GM18520 (cell line): ENCODE measurements around the gene RAD51B.
A peak's percentile ranks its signal among the peaks of the same experiment; 100 is the strongest.
"Not testable (repeated sequence)": the region's sequence is repeated elsewhere in the genome, so short reads cannot be mapped to it uniquely, and the experiment has no call there.

ENCODE experiments used
- ATAC-seq: cut with Tn5 transposase; IDR thresholded peaks from one replicate; pipeline ENCODE4 v1.9.1; 2021; ENCODE audit not compliant: unreplicated experiment

The RAD51B gene

DNA sequence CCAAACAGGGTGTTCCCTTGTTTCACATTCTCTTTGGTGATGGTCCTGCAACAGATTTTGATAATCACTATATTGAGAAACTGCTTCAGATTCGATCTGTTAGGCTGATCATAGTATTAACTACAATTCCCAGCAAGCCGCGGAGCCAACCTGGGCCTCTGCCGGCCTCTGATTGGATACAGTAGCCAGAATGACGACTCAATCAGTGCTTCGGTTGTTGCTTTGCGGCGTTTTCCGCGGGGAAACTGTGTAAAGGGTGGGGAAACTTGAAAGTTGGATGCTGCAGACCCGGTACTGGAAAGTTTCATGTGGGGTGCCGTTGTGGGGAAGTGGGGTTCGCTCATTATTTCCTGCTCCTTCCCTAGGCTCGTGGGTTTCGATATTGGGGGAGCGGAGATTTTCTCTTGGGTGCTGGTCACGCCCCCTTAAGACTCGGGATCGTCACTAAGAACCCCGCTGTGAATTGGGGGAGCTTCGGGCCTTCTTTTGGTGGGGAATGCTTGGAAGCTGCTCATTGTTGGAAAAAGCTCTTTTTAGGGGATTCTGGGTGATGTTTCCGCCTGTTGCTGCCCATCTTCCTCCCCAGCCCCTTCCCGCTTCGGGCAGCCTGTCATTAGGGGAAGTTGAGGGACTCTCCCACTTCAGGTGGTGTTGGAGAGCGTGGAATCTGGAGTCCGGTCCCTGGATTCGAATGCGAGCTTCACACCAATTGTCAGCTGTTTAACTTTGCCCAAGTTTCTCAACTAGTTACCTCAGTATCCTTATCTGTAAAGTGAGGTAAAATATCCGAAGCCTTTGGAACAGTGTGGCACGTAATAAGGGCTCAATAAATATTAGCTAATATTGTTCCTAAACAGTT is at the start of gene RAD51B:
RAD51B (plus strand) TSS at position 217 of the 859 bp plus-strand sequence.
- peak; percentile 46 for ATAC-seq

DNA sequence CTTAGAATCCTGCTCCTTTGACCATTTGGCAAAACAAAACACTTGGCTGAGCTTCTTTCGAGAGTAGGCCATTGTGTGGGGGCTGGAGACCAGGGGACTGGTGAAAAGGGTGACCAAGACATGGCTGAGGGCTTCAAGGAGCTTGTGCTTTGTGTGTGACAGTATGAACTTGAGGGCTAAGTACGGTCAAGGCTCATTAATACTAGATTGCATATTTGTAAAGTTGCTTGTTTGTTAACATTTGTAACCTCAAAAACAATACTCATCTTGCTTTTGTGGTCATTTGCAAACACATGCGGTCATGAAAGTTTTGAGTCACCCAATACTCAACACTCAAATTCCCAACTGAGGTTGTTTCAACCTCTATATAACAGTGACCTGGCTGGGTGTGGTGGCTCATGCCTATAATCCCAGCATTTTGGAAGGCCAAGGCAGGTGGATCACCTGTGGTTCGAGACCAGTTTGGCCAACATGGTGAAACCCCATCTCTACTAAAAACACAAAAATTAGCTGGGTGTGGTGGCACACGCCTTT is 45.7 kb upstream of the RAD51B start:
- ATAC-seq, result no peak

DNA sequence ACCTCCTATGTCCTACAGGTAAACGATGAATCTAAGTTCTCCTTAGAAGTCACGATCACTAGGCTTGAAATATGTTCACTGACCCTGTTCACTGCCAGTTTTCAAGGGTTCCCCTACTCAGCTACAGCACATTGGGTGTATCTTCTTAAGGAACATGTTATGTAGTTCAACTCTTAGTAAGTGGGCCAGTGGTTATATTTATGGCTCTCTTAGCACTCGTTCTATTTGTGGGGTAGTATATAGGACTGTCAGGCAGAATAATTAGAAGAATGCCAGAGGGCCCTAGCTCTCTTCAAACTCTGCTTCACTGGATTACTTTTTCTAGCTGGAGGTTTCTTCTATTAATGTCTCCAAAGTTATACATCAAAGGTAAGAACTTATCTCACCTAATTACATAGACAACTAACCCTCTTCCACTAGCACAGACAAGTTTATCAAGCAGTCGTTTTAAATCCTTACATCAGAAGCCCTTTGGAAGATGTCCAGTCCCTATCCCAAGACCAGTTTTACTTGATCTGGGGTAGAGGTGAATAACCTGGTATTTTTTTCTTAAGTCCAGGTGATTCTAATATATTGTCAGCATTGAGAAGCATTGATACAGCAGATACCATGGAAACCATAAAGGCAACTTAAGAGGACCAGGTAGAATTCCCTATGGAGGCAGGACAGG is 42.8 kb upstream of the RAD51B start:
- no peak for ATAC-seq

DNA sequence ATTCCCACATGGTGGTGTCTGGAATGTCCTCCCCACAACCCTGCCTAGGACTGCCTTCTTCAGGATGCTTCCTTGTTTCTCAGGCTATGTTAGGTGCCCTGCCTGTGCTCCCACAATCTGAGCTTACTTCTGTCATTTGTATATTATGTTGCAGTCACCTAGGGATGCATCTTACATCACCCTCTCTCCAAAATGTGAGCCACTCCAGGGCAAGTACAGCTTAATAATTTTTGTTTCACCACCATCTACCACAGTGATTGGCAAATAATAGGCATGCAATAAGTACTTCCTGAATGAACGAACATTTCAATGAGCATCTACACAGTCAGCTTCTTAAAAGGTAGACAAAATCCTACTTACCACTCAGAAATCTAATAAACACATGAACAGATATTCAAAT is 40.8 kb upstream of the RAD51B start:
- ATAC-seq, result no peak

DNA sequence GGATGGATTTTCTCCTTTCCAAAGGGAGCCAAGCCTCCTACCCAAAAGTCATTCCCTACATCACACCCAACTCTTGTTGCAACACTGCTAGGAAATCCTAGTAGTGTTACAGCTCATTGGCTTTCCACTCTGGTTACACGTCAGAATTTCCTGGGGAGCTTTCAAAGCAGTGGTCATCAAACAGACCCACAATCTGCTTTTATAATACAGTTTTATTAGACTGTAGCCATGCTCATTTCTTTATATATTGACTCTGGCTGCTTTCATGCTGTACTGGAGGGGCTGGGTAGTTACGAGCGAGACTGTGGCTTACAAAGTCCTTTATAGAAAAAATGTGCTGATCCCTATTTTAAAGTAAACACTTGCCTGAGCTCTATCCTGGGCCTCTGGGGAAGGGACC is 37.5 kb upstream of the RAD51B start:
- no peak for ATAC-seq

DNA sequence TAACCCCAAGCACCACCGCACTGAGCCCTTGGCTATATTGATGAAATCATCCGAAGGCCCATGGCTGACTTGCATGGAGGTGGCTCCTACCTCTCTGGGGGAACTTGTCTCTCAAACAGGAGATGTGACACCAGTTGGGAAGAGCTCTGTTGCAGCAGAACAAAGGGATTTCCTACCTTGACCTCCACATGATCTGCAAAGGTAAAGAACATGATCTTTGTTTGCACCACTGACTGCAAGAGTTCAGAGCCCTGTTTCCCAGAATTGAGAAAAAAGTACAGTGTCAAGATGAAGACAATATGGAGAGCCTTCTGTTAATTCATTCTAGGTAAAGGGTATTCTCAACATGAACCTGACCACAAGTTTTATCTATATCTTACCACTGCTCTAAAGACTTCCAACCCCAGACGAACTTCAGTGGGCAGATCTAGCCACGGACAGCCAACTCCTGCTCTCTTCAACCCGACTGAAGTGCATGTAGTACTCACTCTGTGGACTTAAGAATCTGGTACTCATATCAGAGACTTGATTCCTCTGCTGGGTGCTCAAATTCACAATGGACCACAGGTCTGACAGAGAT is 35.2 kb upstream of the RAD51B start:
- ATAC-seq, result no peak

DNA sequence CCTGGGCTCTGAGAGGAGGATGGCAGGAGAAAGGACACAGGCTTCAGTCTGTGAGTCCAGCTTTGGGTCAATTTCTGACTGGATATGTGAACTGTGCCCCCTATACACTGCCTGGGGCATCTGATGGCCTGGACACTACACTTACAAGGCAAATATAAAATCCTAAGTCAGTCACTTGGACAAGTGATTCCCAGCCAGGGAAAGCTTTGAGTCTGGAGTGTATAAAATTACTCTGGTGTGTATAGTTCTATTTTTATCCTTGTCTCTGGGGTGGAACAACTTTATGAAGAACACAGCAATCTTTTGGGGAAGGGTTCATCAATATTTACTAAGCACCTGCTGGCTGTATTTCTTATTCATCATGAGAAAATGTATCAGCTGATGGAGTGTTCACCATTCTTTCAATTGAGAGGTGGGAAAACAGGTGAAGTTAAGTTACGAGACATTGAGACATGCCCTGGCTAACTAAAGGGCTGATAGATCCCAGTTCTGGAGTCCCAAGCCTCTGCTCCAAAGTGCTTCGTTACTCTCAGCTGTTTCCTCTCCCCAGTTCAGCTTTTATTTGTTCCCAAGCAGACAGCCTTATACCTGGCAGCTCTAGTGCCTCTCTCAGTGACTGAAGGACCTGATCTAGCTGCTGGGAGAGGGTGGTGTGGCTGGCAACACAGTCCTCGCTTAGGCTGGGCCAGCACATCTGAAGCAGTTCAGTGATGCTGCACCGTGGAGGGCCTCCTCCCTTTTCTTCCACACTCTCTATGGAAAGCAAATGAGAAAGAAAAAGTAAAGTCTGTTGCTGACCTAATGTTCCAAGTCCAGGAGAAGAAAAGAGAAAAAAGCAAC is 34.1 kb upstream of the RAD51B start:
- no peak for ATAC-seq

DNA sequence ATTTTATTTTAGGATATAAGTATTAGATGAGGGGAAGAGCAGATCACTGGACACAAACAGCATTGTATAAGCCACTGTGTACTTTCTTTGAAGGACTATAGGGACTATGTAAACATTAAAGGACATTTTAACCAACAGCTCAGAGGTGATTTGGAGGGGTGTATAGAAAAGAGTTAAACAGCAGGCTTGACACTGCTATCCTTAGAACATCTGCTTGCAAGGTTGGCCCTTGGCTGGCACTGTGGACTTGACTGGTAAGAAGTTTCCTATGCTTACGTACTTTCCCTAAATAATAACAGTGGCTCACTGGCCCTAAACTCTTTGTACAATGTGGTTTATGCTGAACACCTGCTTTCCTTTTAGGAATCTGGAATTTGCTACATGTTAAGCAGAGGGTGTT is 31.9 kb upstream of the RAD51B start:
- ATAC-seq, result no peak

DNA sequence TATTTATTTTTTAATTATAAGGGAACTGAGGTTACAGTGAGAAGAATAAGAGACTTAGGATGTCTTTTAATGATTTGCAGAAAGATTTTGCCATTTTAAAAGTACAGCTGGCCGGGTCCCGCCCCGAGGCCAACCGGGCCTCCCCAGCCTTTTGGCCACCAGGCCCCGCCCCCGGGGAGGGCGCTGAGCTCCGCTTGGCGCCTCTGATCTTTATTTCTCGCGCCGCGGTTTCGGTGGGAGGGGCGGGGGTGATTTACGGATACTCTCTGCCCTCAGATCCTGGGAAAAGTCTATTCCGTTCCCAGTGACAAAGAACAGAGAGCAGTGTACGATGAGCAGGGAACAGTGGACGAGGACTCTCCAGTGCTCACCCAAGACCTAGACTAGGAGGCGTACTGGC is 20.8 kb upstream of the RAD51B start:
- no peak for ATAC-seq

DNA sequence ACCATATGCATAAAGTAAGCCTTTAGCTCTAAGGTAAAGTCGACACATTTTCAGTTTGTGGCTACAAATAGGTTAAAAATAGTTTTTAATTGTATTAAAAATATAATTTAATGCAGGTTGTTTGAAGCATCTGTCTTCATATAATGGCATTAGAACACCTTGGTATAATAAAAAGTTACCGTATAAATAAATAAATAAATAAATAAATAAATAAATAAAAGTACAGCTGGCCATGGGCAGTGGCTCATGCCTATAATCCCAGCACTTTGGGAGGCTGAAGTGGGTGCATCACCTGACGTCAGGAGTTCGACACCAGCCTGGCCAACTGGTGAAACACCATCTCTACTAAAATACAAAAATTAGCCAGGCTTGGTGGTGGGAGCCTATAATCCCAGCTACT is 18.8 kb upstream of the RAD51B start:
- ATAC-seq, result no peak

DNA sequence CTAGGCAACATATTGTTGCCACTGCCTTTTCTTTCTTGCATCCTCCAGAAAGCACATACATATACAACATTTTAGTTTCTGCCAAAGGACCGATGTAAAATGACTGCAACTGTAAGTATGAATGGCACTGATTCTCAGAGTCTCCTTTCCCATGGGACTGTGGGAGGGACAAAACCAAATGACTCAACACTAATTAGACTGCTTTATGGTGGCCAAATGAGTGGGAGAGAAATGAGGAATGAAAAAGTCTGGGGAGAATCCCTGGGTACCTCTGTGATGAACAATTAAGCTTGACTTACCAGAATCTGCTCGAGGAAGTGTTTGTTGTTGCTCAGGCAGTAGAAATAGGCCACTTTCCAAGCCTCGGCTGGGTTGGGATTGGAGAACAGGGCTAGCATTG is 13.3 kb upstream of the RAD51B start:
- no peak for ATAC-seq

DNA sequence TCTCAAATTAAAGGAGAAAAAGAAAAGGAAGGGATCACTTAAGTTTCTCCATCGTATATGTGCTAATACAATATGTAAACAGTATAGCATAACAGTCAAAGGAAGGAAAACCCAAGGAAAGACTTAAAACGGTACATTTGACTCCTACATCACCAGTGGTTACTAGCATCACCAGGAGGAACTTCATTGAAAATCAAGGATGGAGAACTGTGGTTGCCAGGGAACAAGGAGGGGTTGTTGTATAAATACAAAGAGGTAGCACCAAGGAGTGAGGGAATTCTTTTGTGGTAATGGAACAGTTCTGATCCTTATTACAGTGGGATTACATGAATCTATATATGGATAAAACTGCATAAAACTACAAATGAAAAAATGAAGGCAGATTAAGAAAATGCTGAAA is 4.8 kb upstream of the RAD51B start:
- ATAC-seq, result no peak

DNA sequence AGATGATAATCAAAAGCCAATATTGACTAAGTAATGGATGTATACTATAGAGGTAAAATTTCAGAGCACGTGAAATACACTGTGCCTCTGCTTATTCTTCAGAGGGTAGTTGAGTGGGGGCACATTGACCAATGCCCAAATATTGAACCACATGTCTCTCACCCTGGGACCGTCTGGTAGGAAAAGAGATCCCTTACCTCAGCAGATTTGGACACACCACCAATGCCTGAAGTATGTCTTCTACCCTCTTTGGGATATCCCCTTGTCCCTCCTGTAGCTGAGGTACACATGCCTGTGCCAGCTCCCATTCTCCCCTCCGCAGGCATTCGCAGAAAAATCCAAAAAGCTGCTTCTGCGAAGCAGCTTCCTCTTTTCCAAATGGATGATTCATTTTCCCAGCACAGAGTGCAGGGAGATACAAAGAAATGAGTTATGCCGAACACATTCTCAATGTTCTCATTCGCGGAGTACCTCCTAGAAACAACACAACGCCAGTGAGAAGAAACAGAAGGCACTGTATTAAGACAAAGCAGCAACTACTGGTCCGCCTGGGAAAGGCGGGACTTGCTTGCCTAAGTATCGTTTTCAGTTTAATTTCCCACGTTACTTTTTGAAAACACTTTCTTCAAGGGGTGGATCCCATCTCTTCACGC is 3.9 kb upstream of the RAD51B start:
- ATAC-seq, result no peak

DNA sequence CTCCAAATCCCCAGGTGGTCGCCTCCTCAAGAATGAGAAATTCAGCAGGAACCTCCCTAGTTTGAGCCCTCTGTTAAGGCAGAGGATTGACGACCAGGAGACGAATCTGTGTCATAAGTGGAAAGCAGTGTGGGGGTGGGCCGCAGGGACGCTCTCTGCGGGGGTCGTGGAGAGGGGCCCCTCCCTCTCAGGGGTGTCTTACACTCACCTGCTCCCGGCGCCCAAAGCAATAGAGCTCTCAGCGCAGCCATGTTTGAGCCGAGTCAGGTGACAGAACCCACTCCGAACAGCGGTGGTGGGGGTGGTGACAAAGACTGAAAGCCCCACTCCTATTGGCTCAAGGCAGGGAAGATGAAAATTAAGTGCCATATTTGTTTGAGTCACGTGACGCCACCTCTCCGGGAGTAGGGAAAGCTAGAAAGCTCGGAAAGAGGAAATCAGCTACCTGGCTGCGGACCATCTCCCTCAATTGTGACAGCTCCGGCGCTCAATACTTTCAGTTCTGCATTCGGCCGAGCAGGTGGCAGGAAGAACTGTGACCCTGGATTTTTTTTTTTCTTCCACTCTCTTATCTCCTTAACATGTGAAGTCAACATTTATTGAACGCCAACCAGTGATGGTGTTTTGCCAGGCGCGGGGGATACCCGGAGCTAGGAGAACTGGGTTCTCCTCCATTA is 3.1 kb upstream of the RAD51B start, which contains the start of gene ZFYVE26:
ZFYVE26 (minus strand) TSS at position 265 of the 677 bp plus-strand sequence. CDS start 627 bp downstream, outside the sequence.
- ATAC-seq, result peak; percentile 74

DNA sequence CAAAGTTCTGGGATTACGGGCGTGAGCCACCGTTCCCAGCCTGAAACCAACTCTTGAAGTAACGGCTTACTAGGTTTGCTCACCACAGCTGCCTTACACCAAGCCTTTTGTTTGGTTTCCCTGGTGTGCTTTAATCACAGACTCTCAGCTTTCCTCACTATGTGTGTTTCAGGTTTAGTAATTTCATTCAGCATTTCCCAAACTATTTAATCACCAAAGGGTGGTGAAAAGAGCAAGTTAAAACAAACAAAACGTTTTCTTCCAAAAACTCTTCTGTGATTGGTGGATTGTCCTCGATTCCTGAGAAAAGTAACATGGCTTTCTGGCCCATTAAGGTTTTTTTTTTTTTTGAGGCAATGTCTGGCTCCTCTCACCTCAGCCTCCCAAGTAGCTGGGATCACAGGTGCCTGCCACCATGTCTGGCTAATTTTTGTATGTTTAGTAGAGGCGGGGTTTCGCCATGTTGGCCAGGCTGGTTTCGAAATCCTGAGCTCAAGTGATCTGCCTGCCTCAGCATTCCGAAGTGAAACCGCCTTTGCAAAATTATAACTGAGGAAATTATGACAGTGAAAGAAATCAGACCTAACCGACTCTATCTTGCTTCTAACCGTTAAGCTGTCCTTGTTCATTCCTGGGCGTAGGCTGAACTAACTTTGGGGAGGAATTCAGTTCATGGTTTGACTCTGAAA is 1.7 kb upstream of the RAD51B start:
- no peak for ATAC-seq

DNA sequence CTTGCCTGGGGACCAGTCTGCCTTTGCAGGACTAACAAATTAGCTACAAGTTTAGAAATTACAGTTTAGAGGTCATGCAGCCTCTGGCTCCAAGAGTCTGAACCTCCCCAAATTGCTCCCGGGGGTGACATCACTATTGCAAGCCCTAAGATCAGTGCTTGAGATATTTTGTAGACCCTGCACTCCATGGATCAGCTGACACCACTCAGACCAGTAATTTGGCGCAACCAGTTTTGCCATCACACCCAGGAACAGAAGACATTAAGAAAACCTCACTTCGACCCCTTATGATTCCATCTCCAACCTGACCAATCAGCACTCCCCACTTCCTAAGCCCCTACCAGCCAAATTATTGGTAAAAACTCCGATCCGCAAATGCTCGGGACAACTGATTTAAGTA is 1.1 kb upstream of the RAD51B start:
- ATAC-seq, result not testable (repeated sequence)

DNA sequence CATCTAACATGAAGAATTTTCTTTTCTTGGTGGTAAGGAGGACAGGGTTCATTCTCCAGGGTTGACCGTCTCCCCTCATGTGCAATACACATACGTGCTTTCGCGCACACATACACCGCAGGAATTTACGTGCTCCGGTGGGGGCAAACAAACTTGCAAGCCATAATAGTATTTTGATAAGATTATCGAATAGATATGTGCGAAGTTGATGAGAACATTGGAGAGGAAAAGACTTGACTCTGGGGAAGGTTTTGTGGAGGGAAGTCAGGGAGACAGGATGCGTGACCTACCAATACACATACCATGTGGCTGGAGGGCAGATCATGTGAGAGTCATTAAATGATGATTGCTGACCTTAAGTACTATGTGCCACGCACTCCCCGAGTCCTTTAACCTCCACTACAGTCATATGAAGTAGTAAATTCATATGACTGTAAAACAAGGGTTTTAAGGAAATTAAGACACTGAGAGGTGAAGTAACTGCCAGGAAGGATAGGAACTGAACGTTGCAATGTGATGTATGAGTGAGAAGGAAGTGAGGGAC is 921 bp downstream of the RAD51B start:
- no peak for ATAC-seq

DNA sequence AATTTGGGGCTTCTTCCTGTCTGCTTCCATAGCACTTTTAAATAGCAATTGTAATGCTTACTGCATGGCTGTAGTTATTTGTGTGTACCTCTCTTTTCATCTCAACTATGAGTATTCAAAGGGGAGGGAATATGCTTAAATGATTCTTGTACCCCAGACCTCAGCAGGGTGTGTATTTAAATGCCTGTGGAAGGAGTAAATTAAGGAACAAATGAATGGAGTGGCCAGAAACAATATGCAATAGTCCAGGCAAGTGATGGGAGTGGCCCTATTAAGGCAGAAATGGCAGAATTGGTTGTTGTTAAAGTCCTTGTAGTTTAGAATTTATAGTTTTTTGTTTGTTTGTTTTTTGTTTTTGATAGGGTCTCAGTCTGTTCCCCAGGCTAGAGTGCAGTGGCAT is 1.5 kb downstream of the RAD51B start:
- no peak for ATAC-seq

DNA sequence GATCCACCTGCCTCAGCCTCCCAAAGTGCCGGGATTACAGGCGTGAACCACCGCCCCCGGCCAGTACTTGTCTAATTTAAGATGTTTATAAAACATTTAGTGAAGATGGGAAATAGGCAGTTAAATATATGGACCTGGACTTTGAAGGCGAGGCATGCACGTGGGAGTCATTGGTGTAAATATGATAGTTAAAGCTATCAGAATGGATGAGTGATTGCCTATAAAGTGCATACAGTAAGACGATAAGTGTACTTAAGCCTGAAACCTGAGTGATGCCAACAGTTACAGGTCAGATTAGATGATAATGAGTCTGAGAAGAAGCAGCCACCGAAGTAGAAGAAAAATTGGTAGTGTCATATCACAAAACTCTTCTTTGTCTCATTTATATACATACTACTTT is 11.5 kb downstream of the RAD51B start:
- ATAC-seq, result no peak
